Transverse colon (tissue), 4 donors: Measurements from ENCODE around the gene DNHD1. TPM values are rescaled to one million over a fixed set of nuclear protein-coding genes. Genes with fewer than 3 reads are reported as not detected.
A peak's percentile ranks its signal among the peaks of the same experiment; 100 is the strongest.

ENCODE experiments used
- DNase-seq: peaks from one replicate; pipeline ENCODE4 v3.0.0-alpha.2; 2019
- H3K27ac ChIP-seq, 4 donors: fragments of 200-600 bp; sonication (generic); 2 replicates each; pipeline ENCODE4 v1.5.1; 2016 to 2018; ENCODE audit warnings: inconsistent platforms in 4 of 4
- H3K27me3 ChIP-seq: fragments of 200-600 bp; sonication (generic); 2 replicates; pipeline ENCODE4 v1.5.1; 2017; ENCODE audit warnings: inconsistent platforms
- H3K36me3 ChIP-seq, 4 donors: fragments of 200-600 bp; sonication (generic); 2 replicates each; pipeline ENCODE4 v1.5.1; 2017 to 2019; ENCODE audit warnings: inconsistent platforms in 4 of 4
- H3K4me1 ChIP-seq, 4 donors: fragments of 200-600 bp; sonication (generic); 2 replicates each; pipeline ENCODE4 v1.5.1; 2017 to 2020; ENCODE audit warnings: inconsistent platforms in 4 of 4
- H3K4me3 ChIP-seq, 4 donors: fragments of 200-600 bp; sonication (generic); 1 replicate in 1 of 4; 2 replicates in 3 of 4; pipeline versions ENCODE4 v1.5.1 to v1.6.1; 2017 to 2019; ENCODE audit warnings: inconsistent platforms in 4 of 4
- H3K9me3 ChIP-seq, 2 donors: fragments of 200-600 bp; sonication (generic); 2 replicates each; pipeline ENCODE4 v1.5.1; 2017 to 2019; ENCODE audit warnings: inconsistent platforms in 2 of 2
- CTCF ChIP-seq, 5 experiments: fragments of 200-600 bp in 3 of 5; fragments of 450-650 bp in 2 of 5; sonication (generic) in 3 of 5; IDR thresholded peaks; 1 replicate in 2 of 5; 2 replicates in 3 of 5; pipeline ENCODE4 v1.5.1; 2016 to 2017; ENCODE audit warnings: antibody characterized with exemption in 5 of 5, inconsistent platforms in 3 of 5, mild to moderate bottlenecking in 2 of 5, moderate library complexity in 1 of 5
- EP300 ChIP-seq: sonication (generic); formaldehyde crosslinking; IDR thresholded peaks from one replicate; pipeline ENCODE4 v1.6.1; 2017; ENCODE audit warnings: antibody characterized with exemption, low read depth
- POLR2A ChIP-seq: fragments of 450-650 bp; IDR thresholded peaks from one replicate; pipeline ENCODE4 v1.6.1; 2016; ENCODE audit warnings: antibody characterized with exemption, mild to moderate bottlenecking, moderate library complexity
- POLR2AphosphoS5 ChIP-seq, 3 donors: sonication (generic); formaldehyde crosslinking; IDR thresholded peaks; one replicate each; pipeline ENCODE4 v1.6.1; 2016; ENCODE audit warnings: antibody characterized with exemption in 3 of 3
- WGBS, 2 donors: methylation state at CpG; one replicate each; pipeline ENCODE4 v1.1.5; 2018; ENCODE audit warnings: low coverage in 1 of 2; 5-methylcytosine and 5-hydroxymethylcytosine counted together
- in situ Hi-C, 4 donors: fragments of 200-750 bp; cut with MboI; loops; one replicate each; pipeline versions ENCODE4 v1.15.0 to v1.15.1; 2017; ENCODE audit warnings: low sequenced_read_pairs in 3 of 4, low pct_ligation_motif_present in 1 of 4, low pct_unique_long_range_greater_than_20kb in 1 of 4
- intact Hi-C: fragments of 100-400 bp; cut with DNase I; formaldehyde crosslinking; loops from one replicate; pipeline ENCODE4 v1.15.1; 2023; ENCODE audit warnings: low total_unique reads
- total RNA-seq, 4 donors: library from RNA; depleted of rRNA; stranded (reverse); fragments of >200 nt; gene quantifications; one replicate each; pipeline ENCODE4 v1.1.0, GENCODE V29; 2016

Gene DNHD1
- total RNA-seq, 4 donors from 2014 or later: 19.3 to 57.5 (median 34.0) TPM

- no peak for TF ChIP-seq POLR2A
- Histone ChIP-seq H3K36me3 (peaks cover 0 to 7% (median under 1%) of the 10 kb centered on the region in 4 donors), H3K4me3 (no peak overlapping the region), H3K4me1 (peaks cover 0 to 7% (median 4%) of the 10 kb centered on the region in 4 donors), H3K27ac (peak overlapping the region in 2 of 4 donors; percentile 69 to 77), H3K9me3 (no peaks in the 10 kb centered on the region), H3K27me3 (no peaks in the 10 kb centered on the region)
- intact Hi-C loops (no loop called here), in situ Hi-C loops (no loop called here)
- DNase-seq: no peak
- 82 to 100% methylated on average over 1 to 3 of the region's 3 CpGs for WGBS, 2 donors
These were observed 97.2 kb downstream of the DNHD1 start for GRCh38 chr11:6594142-6594768.

- no peak for DNase-seq
- intact Hi-C loops (no loop called here), in situ Hi-C loops (no loop called here)
- no peak overlapping the region for H3K4me3 ChIP-seq
- peaks cover 0 to 26% (median 10%) of the 10 kb centered on the region in 4 donors for H3K36me3 ChIP-seq
- 45 to 59% methylated on average over 4 to 5 of the region's 5 CpGs for WGBS, 2 donors
- H3K27me3 ChIP-seq: no peaks in the 10 kb centered on the region
- peak overlapping the region; percentile 21 to 77 (median 68) for H3K27ac ChIP-seq
- H3K4me1 ChIP-seq: peaks cover 0 to 7% (median 4%) of the 10 kb centered on the region in 4 donors
- no peak for TF ChIP-seq POLR2A
- H3K9me3 ChIP-seq: no peaks in the 10 kb centered on the region
These were observed 99.3 kb downstream of the DNHD1 start for GRCh38 chr11:6596239-6596877.

GRCh38 chr11:6598555-6598954, 101.5 kb downstream of the DNHD1 start:
- DNase-seq: no peak
- no peak for TF ChIP-seq POLR2AphosphoS5 (IDR thresholded peaks at IDR 0.05)
- TF ChIP-seq EP300: no peak
- no peak for TF ChIP-seq CTCF (IDR thresholded peaks at IDR 0.05)
- in situ Hi-C loops (no loop called here), intact Hi-C loops (no loop called here)
- Histone ChIP-seq H3K4me1 (peaks cover 9 to 21% (median 16%) of the 10 kb centered on the region in 4 donors), H3K27ac (peak overlapping the region in 2 of 4 donors; percentile 69 to 77), H3K36me3 (peaks cover 0 to 26% (median 10%) of the 10 kb centered on the region in 4 donors), H3K4me3 (no peak overlapping the region), H3K9me3 (no peaks in the 10 kb centered on the region), H3K27me3 (no peaks in the 10 kb centered on the region)
- 90 to 92% methylated on average over 3 of the region's 3 CpGs for WGBS, 2 donors

GRCh38 chr11:6599449-6599848, 102.4 kb downstream of the DNHD1 start:
- TF ChIP-seq POLR2AphosphoS5 (IDR thresholded peaks at IDR 0.05): no peak
- Histone ChIP-seq H3K27ac (no peak overlapping the region), H3K4me1 (peaks cover 9 to 23% (median 17%) of the 10 kb centered on the region in 4 donors), H3K27me3 (no peaks in the 10 kb centered on the region), H3K4me3 (no peak overlapping the region), H3K36me3 (peaks cover 0 to 26% (median 10%) of the 10 kb centered on the region in 4 donors), H3K9me3 (no peaks in the 10 kb centered on the region)
- no peak for DNase-seq
- WGBS, 2 donors: 67 to 74% methylated on average over 1 of the region's 1 CpG
- in situ Hi-C loops (no loop called here), intact Hi-C loops (no loop called here)

- Histone ChIP-seq H3K36me3 (peaks cover 0 to 26% (median 10%) of the 10 kb centered on the region in 4 donors), H3K9me3 (no peaks in the 10 kb centered on the region), H3K27ac (no peak overlapping the region), H3K4me1 (peaks cover 10 to 27% (median 21%) of the 10 kb centered on the region in 4 donors), H3K27me3 (no peaks in the 10 kb centered on the region), H3K4me3 (no peak overlapping the region)
- in situ Hi-C loops (loop anchor here in 2 of 4 donors (10.0 kb wide), 2 partner anchors 125 to 215 kb away; partner anchors contain the start of gene TRIM3 (in 1 of the 2)), intact Hi-C loops (no loop called here)
- TF ChIP-seq POLR2A: no peak
- no peak for TF ChIP-seq EP300
- TF ChIP-seq CTCF (IDR thresholded peaks at IDR 0.05): no peak
- TF ChIP-seq POLR2AphosphoS5 (IDR thresholded peaks at IDR 0.05): no peak
- no peak for DNase-seq
- 84% methylated on average over 2 of the region's 2 CpGs; no CpG with 5 or more reads in 1 of the 2 donors for WGBS, 2 donors
These were observed 102.9 kb downstream of the DNHD1 start for GRCh38 chr11:6599881-6600390.
